GM23338 (cell line): ENCODE measurements around the gene FAM117A. TPM values are rescaled to one million over a fixed set of nuclear protein-coding genes. Genes with fewer than 3 reads are reported as not detected.

Experiments
- ATAC-seq: fragments of 200-7000 bp; cut with Tn5 transposase; 3 replicates; pipeline ENCODE4 v1.9.1; 2020
- DNase-seq: peaks from one replicate; pipeline ENCODE4 v3.0.0-alpha.2; 2015; ENCODE audit warnings: low spot score
- H2AFZ ChIP-seq: fragments of 200-600 bp; sonication (generic); 2 replicates; pipeline ENCODE4 v1.8.0; 2016; ENCODE audit warnings: antibody characterized with exemption, mild to moderate bottlenecking, moderate library complexity
- H3F3A ChIP-seq: fragments of 200-600 bp; sonication (generic); replicated peaks from 2 replicates; pipeline ENCODE4 v1.8.0; 2017; ENCODE audit warnings: antibody characterized with exemption, mixed run types, low read depth
- H3K27ac ChIP-seq: fragments of 200-600 bp; sonication (generic); 2 replicates; pipeline ENCODE4 v1.6.1; 2016; ENCODE audit warnings: low read depth
- H3K27me3 ChIP-seq: fragments of 200-600 bp; sonication (generic); 2 replicates; pipeline ENCODE4 v1.8.0; 2016; ENCODE audit warnings: mild to moderate bottlenecking, mixed run types, moderate library complexity; ENCODE audit not compliant: insufficient read depth
- H3K36me3 ChIP-seq: fragments of 200-600 bp; sonication (generic); 2 replicates; pipeline ENCODE4 v1.8.0; 2016; ENCODE audit warnings: mild to moderate bottlenecking; ENCODE audit not compliant: insufficient read depth
- H3K4me1 ChIP-seq: fragments of 200-600 bp; sonication (generic); 2 replicates; pipeline ENCODE4 v1.8.0; 2016; ENCODE audit warnings: mild to moderate bottlenecking, moderate library complexity; ENCODE audit not compliant: insufficient read depth
- H3K4me2 ChIP-seq: fragments of 200-600 bp; sonication (generic); 2 replicates; pipeline ENCODE4 v1.7.1; 2017; ENCODE audit warnings: mixed run types
- H3K4me3 ChIP-seq: fragments of 200-600 bp; sonication (generic); 2 replicates; pipeline ENCODE4 v1.6.1; 2016; ENCODE audit warnings: mixed run types
- H3K79me2 ChIP-seq: fragments of 200-600 bp; sonication (generic); replicated peaks from 2 replicates; pipeline ENCODE4 v1.8.0; 2017; ENCODE audit warnings: mild to moderate bottlenecking; ENCODE audit not compliant: insufficient read depth
- H3K9me2 ChIP-seq: fragments of 200-600 bp; sonication (generic); 2 replicates; pipeline ENCODE4 v1.8.0; 2017; ENCODE audit not compliant: insufficient read depth
- H4K20me1 ChIP-seq: fragments of 200-600 bp; sonication (generic); replicated peaks from 2 replicates; pipeline ENCODE4 v1.8.0; 2017; ENCODE audit warnings: mild to moderate bottlenecking; ENCODE audit not compliant: insufficient read depth
- H3K27ac Mint-ChIP-seq: 2 replicates; pipeline ENCODE4 v1.8.0; 2020; ENCODE audit warnings: inconsistent platforms, mild to moderate bottlenecking, moderate library complexity, mixed read lengths
- H3K27me3 Mint-ChIP-seq: 3 replicates; pipeline ENCODE4 v1.8.0; 2022; ENCODE audit warnings: low read depth, mild to moderate bottlenecking, moderate library complexity, mixed read lengths, inconsistent platforms; ENCODE audit not compliant: insufficient read depth, poor library complexity
- H3K36me3 Mint-ChIP-seq: 3 replicates; pipeline ENCODE4 v1.8.0; 2021; ENCODE audit warnings: low read depth, mild to moderate bottlenecking, inconsistent platforms, moderate library complexity, mixed read lengths
- H3K4me1 Mint-ChIP-seq: 3 replicates; pipeline ENCODE4 v1.8.0; 2020; ENCODE audit warnings: mild to moderate bottlenecking, inconsistent platforms, mixed read lengths
- H3K4me3 Mint-ChIP-seq: 3 replicates; pipeline ENCODE4 v1.8.0; 2021; ENCODE audit warnings: moderate library complexity, mild to moderate bottlenecking, inconsistent platforms, mixed read lengths
- H3K9me3 Mint-ChIP-seq: 3 replicates; pipeline ENCODE4 v1.8.0; 2020; ENCODE audit warnings: moderate library complexity, mild to moderate bottlenecking, inconsistent platforms, mixed read lengths
- EZH2phosphoT487 ChIP-seq: fragments of 200-600 bp; sonication (generic); IDR thresholded peaks from one replicate; pipeline ENCODE4 v1.8.1; 2018; ENCODE audit warnings: antibody characterized with exemption; ENCODE audit not compliant: unreplicated experiment
- NANOG ChIP-seq: IDR thresholded peaks from 2 replicates; pipeline ENCODE4 v1.6.1; 2016; ENCODE audit warnings: antibody characterized with exemption, borderline replicate concordance
- POLR2AphosphoS5 ChIP-seq: IDR thresholded peaks from 2 replicates; pipeline ENCODE4 v1.6.1; 2016; ENCODE audit warnings: antibody characterized with exemption, low read depth
- polyA plus RNA-seq: library from polyadenylated mRNA; unstranded; fragments of >200 nt; fragmentation: Nextera tagmentation; extraction: Ambion mirVana; gene quantifications from 2 replicates; pipeline ENCODE4 v1.2.1, GENCODE V29; 2016
- total RNA-seq: library from RNA; depleted of rRNA; stranded (reverse); fragments of >200 nt; shearing (Covaris generic); gene quantifications from 2 replicates; pipeline ENCODE4 v1.2.3, GENCODE V29; 2014
- TF ChIP-seq, protein P1 (sequence below): fragments of 250-450 bp; sonication (Bioruptor Pico); IDR thresholded peaks from 2 replicates; pipeline ENCODE4 v1.5.0; 2020; ENCODE audit warnings: mild to moderate bottlenecking, moderate library complexity
- TF ChIP-seq, protein P2 (sequence below): IDR thresholded peaks from one replicate; pipeline ENCODE4 v1.6.1; 2018; ENCODE audit warnings: antibody characterized with exemption; ENCODE audit not compliant: unreplicated experiment

The FAM117A gene
- total and polyA plus RNA-seq, 2 experiments from 2014 or later = 21.3 to 46.4 TPM

DNA sequence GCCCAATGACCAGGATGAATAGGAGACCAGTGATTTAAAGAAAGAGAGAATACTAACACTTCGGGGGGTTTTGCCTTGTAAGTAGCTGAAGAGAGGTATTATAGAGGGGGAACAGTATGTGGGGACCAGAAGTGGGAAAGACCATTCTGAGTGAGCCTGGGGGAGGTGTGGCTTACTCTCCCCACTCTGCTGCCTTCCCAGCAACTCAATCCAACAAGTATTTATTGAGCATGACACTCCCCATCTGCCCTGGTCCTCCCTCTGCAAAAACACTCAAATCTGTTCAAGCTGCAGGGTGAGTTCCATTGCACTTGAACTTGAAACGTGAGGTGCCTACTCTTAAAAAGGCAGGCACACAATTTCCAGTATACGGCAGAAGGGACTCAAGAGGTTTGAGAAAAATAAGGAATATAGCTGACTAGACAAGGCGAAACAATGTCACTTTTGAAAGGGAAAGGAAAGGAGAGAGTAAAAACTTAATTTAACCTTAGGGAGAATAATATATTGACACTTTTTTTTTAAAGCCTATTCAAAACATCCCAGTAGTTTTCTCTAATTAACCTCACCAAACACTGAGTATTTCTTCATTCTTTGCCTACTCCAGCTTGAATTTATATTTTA lies 8.2 kb downstream of the FAM117A start:
- Mint-ChIP-seq H3K4me3 (no peak overlapping the region), H3K4me1 (peaks cover 40% of the 10 kb centered on the region), H3K27ac (no peak overlapping the region; the same call in 1 of the 2 replicates), H3K27me3 (no peaks in the 10 kb centered on the region), H3K36me3 (peaks cover 11% of the 10 kb centered on the region; the same call in 2 of the 3 replicates), H3K9me3 (no peaks in the 10 kb centered on the region; the same call in 2 of the 3 replicates)
- H3K27ac ChIP-seq = no peak overlapping the region
- H3K9me2 ChIP-seq = no peaks in the 10 kb centered on the region
- H3K79me2 ChIP-seq = peaks cover 99% of the 10 kb centered on the region
- no peak overlapping the region for H2AFZ ChIP-seq
- H4K20me1 ChIP-seq = peaks cover 69% of the 10 kb centered on the region
- H3K4me2 ChIP-seq = no peak overlapping the region
- H3K4me3 ChIP-seq = no peak overlapping the region
- TF ChIP-seq, protein P1, sequence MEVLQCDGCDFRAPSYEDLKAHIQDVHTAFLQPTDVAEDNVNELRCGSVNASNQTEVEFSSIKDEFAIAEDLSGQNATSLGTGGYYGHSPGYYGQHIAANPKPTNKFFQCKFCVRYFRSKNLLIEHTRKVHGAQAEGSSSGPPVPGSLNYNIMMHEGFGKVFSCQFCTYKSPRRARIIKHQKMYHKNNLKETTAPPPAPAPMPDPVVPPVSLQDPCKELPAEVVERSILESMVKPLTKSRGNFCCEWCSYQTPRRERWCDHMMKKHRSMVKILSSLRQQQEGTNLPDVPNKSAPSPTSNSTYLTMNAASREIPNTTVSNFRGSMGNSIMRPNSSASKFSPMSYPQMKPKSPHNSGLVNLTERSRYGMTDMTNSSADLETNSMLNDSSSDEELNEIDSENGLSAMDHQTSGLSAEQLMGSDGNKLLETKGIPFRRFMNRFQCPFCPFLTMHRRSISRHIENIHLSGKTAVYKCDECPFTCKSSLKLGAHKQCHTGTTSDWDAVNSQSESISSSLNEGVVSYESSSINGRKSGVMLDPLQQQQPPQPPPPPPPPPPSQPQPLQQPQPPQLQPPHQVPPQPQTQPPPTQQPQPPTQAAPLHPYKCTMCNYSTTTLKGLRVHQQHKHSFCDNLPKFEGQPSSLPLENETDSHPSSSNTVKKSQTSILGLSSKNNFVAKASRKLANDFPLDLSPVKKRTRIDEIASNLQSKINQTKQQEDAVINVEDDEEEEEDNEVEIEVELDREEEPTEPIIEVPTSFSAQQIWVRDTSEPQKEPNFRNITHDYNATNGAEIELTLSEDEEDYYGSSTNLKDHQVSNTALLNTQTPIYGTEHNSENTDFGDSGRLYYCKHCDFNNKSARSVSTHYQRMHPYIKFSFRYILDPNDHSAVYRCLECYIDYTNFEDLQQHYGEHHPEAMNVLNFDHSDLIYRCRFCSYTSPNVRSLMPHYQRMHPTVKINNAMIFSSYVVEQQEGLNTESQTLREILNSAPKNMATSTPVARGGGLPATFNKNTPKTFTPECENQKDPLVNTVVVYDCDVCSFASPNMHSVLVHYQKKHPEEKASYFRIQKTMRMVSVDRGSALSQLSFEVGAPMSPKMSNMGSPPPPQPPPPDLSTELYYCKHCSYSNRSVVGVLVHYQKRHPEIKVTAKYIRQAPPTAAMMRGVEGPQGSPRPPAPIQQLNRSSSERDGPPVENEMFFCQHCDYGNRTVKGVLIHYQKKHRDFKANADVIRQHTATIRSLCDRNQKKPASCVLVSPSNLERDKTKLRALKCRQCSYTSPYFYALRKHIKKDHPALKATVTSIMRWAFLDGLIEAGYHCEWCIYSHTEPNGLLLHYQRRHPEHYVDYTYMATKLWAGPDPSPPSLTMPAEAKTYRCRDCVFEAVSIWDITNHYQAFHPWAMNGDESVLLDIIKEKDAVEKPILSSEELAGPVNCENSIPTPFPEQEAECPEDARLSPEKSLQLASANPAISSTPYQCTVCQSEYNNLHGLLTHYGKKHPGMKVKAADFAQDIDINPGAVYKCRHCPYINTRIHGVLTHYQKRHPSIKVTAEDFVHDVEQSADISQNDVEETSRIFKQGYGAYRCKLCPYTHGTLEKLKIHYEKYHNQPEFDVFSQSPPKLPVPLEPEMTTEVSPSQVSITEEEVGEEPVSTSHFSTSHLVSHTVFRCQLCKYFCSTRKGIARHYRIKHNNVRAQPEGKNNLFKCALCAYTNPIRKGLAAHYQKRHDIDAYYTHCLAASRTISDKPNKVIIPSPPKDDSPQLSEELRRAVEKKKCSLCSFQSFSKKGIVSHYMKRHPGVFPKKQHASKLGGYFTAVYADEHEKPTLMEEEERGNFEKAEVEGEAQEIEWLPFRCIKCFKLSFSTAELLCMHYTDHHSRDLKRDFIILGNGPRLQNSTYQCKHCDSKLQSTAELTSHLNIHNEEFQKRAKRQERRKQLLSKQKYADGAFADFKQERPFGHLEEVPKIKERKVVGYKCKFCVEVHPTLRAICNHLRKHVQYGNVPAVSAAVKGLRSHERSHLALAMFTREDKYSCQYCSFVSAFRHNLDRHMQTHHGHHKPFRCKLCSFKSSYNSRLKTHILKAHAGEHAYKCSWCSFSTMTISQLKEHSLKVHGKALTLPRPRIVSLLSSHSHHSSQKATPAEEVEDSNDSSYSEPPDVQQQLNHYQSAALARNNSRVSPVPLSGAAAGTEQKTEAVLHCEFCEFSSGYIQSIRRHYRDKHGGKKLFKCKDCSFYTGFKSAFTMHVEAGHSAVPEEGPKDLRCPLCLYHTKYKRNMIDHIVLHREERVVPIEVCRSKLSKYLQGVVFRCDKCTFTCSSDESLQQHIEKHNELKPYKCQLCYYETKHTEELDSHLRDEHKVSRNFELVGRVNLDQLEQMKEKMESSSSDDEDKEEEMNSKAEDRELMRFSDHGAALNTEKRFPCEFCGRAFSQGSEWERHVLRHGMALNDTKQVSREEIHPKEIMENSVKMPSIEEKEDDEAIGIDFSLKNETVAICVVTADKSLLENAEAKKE (CRISPR knock-in tag) = no peak
- TF ChIP-seq NANOG (no peak), POLR2AphosphoS5 (no peak), EZH2phosphoT487 (no peak)
- TF ChIP-seq, protein P2, sequence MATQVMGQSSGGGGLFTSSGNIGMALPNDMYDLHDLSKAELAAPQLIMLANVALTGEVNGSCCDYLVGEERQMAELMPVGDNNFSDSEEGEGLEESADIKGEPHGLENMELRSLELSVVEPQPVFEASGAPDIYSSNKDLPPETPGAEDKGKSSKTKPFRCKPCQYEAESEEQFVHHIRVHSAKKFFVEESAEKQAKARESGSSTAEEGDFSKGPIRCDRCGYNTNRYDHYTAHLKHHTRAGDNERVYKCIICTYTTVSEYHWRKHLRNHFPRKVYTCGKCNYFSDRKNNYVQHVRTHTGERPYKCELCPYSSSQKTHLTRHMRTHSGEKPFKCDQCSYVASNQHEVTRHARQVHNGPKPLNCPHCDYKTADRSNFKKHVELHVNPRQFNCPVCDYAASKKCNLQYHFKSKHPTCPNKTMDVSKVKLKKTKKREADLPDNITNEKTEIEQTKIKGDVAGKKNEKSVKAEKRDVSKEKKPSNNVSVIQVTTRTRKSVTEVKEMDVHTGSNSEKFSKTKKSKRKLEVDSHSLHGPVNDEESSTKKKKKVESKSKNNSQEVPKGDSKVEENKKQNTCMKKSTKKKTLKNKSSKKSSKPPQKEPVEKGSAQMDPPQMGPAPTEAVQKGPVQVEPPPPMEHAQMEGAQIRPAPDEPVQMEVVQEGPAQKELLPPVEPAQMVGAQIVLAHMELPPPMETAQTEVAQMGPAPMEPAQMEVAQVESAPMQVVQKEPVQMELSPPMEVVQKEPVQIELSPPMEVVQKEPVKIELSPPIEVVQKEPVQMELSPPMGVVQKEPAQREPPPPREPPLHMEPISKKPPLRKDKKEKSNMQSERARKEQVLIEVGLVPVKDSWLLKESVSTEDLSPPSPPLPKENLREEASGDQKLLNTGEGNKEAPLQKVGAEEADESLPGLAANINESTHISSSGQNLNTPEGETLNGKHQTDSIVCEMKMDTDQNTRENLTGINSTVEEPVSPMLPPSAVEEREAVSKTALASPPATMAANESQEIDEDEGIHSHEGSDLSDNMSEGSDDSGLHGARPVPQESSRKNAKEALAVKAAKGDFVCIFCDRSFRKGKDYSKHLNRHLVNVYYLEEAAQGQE = no peak
- no peaks in the 10 kb centered on the region for H3K36me3 ChIP-seq
- peaks cover 19% of the 10 kb centered on the region for H3K4me1 ChIP-seq
- no peaks in the 10 kb centered on the region for H3K27me3 ChIP-seq
- H3F3A ChIP-seq = no peaks in the 10 kb centered on the region
- ATAC-seq (no peak), DNase-seq (no peak)
